HG03196 (cell line): Measurements from ENCODE around the gene ISCA1.
A peak's percentile ranks its signal among the peaks of the same experiment; 100 is the strongest.

Experiments used
- ATAC-seq: cut with Tn5 transposase; IDR thresholded peaks from one replicate; pipeline ENCODE4 v1.9.1; 2021; ENCODE audit not compliant: unreplicated experiment

Gene ISCA1

GRCh38 chr9:86286278-86286677, 3.9 kb upstream of the ISCA1 start:
- no peak for ATAC-seq

- ATAC-seq = no peak
Measured at GRCh38 chr9:86285261-86285660, 2.9 kb upstream of the ISCA1 start.

- peak; percentile 23 for ATAC-seq
Measured at GRCh38 chr9:86282979-86283535, 719 bp upstream of the ISCA1 start.

GRCh38 chr9:86281593-86282076, 703 bp downstream of the ISCA1 start:
- peak; percentile 8 for ATAC-seq

- ATAC-seq = no peak
Measured at GRCh38 chr9:86280580-86280979, 1.8 kb downstream of the ISCA1 start.

- no peak for ATAC-seq
Measured at GRCh38 chr9:86279839-86280238, 2.5 kb downstream of the ISCA1 start.

GRCh38 chr9:86277072-86277471, 5.3 kb downstream of the ISCA1 start:
- ATAC-seq = no peak

- ATAC-seq = no peak
Measured at GRCh38 chr9:86275962-86276361, 6.4 kb downstream of the ISCA1 start.

- ATAC-seq = no peak
Measured at GRCh38 chr9:86274821-86275643, 7.3 kb downstream of the ISCA1 start.

GRCh38 chr9:86272221-86272620, 10.1 kb downstream of the ISCA1 start:
- no peak for ATAC-seq

- no peak for ATAC-seq
Measured at GRCh38 chr9:86263876-86264275, 18.5 kb downstream of the ISCA1 start.

GRCh38 chr9:86262492-86262891, 19.8 kb downstream of the ISCA1 start:
- ATAC-seq = no peak

- no peak for ATAC-seq
Measured at GRCh38 chr9:86259557-86259956, 22.8 kb downstream of the ISCA1 start, which contains the start of gene C9orf153. C9orf153 (minus strand) TSS chr9:86259657; CDS start chr9:86229603, 30,054 bp downstream.

GRCh38 chr9:86257391-86257790, 24.9 kb downstream of the ISCA1 start:
- ATAC-seq = no peak

GRCh38 chr9:86256653-86257052, 25.7 kb downstream of the ISCA1 start:
- no peak for ATAC-seq

- ATAC-seq = no peak
Measured at GRCh38 chr9:86253577-86253976, 28.8 kb downstream of the ISCA1 start.

- ATAC-seq = no peak
Measured at GRCh38 chr9:86252870-86253269, 29.5 kb downstream of the ISCA1 start.

- no peak for ATAC-seq
Measured at GRCh38 chr9:86250123-86250522, 32.2 kb downstream of the ISCA1 start.

- no peak for ATAC-seq
Measured at GRCh38 chr9:86248746-86249145, 33.6 kb downstream of the ISCA1 start.

- peak; percentile 93 for ATAC-seq
Measured at GRCh38 chr9:86246752-86247161, 35.6 kb downstream of the ISCA1 start.

GRCh38 chr9:86242071-86242470, 40.3 kb downstream of the ISCA1 start:
- no peak for ATAC-seq

- no peak for ATAC-seq
Measured at GRCh38 chr9:86241216-86241615, 41.1 kb downstream of the ISCA1 start.
